ENCODE measurements around the gene JAK1. TPM values are rescaled to one million over a fixed set of nuclear protein-coding genes. Genes with fewer than 3 reads are reported as not detected.

Gene JAK1
- total and polyA plus RNA-seq, 2 of the 8 experiments (the other 6 are each of a cell fraction or from before 2014, with no cell fraction given): 7.8 to 24.5 TPM

DNA sequence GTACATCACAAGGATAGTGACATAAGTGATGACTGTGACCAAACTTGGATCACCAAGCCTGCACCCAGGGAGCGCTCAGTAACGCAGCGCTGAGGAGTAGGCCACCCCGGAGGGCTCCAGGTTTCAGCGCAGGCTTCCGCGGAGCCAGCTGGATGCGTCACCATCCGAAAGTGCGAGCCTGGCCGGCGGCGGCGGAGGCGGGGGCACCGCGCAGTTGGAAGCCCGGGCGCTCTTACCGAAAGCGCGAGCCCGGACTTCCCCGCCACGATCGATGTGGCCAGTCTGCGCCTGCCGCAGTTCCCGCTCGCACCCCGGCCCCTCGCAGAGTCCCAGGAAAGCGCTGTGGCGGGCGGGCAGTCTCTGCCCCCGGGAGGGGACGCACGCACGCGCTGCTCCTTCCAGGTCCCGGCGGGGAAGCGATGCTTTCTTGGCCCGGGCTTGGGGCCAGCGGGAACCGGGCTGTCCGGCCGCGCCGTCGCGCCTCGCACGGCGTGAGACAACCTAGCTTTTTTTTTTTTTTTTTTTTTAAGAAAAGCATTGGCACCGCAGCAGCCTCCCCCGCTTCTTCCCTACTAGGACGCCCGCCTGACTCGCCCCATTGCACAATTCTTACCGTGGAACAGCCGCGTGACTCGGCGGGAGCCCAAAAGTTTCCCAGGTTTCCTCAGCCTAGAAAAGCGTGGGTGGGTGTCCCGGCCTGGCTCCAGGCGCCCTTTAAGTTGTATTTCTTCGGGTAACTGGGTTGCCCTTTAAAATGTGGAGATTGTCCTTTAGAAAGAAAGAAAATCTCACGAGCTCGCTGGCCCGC, 36.4 kb upstream of the JAK1 start (continued):
- TF ChIP-seq KDM4A (IDR thresholded peaks at IDR 0.05; ENCODE audit: low read depth, low read length, severe bottlenecking) (peak; percentile 93), CHD1 (IDR thresholded peaks at IDR 0.05; ENCODE audit: low read depth, low read length) (no peak), SUZ12 (IDR thresholded peaks at IDR 0.05; ENCODE audit: low read length) (peak; percentile 31; the same call in 1 of the 2 replicates), JUND (IDR thresholded peaks at IDR 0.05; ENCODE audit: low read length) (peak; percentile 68), HDAC2 (IDR thresholded peaks at IDR 0.05; ENCODE audit: borderline replicate concordance in 1 of 2, low read depth in 2 of 2, low read length in 2 of 2) (0 out of 4 replicates have a peak, but pooled peaks of 1 of the 2 experiments have one; percentile 50), TAF1 (IDR thresholded peaks at IDR 0.05; ENCODE audit: low read depth, low read length) (peak; percentile 49; the same call in 1 of the 2 replicates), JUN (IDR thresholded peaks at IDR 0.05; ENCODE audit: low read depth, low read length) (no peak), BCL11A (IDR thresholded peaks at IDR 0.05; ENCODE audit: low read depth in 2 of 2, low read length in 2 of 2) (no peak), BACH1 (IDR thresholded peaks at IDR 0.05; ENCODE audit: low read length) (peak; percentile 43; the same call in 1 of the 2 replicates), SIN3A (conservative IDR thresholded peaks at IDR 0.05 in 1 of 2, IDR thresholded peaks at IDR 0.05 in 1 of 2; ENCODE audit: low read depth in 1 of 2, low read length in 2 of 2) (peak; percentile 3 to 53; a peak in 1 of 4 replicates), RAD21 (IDR thresholded peaks at IDR 0.05 in 1 of 2, conservative IDR thresholded peaks at IDR 0.05 in 1 of 2; ENCODE audit: low read depth in 2 of 2, low read length in 2 of 2) (no peak; a peak in 1 of 4 replicates), CEBPB (IDR thresholded peaks at IDR 0.05; ENCODE audit: low read depth, low read length) (peak; percentile 88), ASH2L (IDR thresholded peaks at IDR 0.05; ENCODE audit: low read length) (peak; percentile 75), CREB1 (IDR thresholded peaks at IDR 0.05) (peak; percentile 47; the same call in 1 of the 2 replicates), EP300 (IDR thresholded peaks at IDR 0.05; ENCODE audit: borderline replicate concordance in 1 of 2, low read depth in 2 of 2, low read length in 2 of 2) (peak in 1 of 2 experiments; percentile 42; a peak in 1 of 3 replicates)
- TF ChIP-seq, protein P1, sequence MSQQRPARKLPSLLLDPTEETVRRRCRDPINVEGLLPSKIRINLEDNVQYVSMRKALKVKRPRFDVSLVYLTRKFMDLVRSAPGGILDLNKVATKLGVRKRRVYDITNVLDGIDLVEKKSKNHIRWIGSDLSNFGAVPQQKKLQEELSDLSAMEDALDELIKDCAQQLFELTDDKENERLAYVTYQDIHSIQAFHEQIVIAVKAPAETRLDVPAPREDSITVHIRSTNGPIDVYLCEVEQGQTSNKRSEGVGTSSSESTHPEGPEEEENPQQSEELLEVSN (IDR thresholded peaks at IDR 0.05): peak; percentile 89
- TF ChIP-seq, protein P2, sequence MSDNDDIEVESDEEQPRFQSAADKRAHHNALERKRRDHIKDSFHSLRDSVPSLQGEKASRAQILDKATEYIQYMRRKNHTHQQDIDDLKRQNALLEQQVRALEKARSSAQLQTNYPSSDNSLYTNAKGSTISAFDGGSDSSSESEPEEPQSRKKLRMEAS (IDR thresholded peaks at IDR 0.05): peak; percentile 68

Measured in H1 (cell line).